Fibroblast of mammary gland (primary cell): ENCODE results near the gene HIRA.

Source experiments
- DNase-seq: peaks from one replicate; pipeline ENCODE4 v3.0.0-alpha.2; 2010; ENCODE audit warnings: low read depth
- H3K4me3 ChIP-seq: 2 replicates; pipeline ENCODE4 v1.5.1; 2011; ENCODE audit warnings: low read depth, mild to moderate bottlenecking, low read length, moderate library complexity; ENCODE audit not compliant: control insufficient read depth
- TF ChIP-seq, protein P1 (sequence below): conservative IDR thresholded peaks from 2 replicates; pipeline ENCODE4 v1.5.1; 2011; ENCODE audit warnings: low read depth, low read length, inconsistent platforms; ENCODE audit not compliant: control insufficient read depth, insufficient read depth

Gene HIRA

DNA sequence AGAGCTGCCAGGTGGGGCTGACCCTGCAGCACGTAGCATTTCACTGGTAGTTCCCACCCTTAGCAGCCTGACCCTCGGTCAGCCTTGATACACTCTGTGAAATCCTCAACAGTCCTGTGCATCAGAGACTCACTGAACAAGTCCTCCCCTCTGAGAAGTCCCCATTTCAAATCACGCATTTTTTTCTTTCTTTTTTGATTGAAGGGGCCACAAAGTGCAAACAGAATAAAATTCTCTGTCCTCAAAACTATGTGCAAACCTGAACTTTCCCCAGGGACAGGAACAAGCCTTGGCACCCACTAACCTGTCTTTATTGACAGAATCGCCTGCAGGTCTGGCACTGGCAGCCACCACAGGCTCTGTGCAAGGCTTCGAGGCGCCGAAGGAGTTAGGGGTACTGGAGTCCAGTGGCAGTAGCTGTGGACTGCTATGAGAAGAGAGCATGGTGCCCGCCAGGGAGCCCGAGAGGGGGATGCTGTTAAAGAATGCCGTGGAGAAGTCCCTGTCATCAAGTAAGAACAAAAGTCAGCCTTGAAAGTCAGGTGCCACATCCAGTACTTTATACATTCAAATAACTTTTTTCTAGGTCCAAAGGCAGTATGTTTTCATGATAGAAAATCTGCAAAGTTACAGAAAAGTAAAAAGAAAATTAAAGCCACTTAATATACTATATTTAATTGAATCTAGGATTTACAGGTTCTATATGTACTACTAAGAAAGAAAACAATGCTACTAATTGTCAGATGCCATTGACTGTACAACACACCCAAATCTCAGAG is 53.8 kb downstream of the HIRA start:
- no peak overlapping the region for H3K4me3 ChIP-seq
- DNase-seq: no peak
- TF ChIP-seq, protein P1, sequence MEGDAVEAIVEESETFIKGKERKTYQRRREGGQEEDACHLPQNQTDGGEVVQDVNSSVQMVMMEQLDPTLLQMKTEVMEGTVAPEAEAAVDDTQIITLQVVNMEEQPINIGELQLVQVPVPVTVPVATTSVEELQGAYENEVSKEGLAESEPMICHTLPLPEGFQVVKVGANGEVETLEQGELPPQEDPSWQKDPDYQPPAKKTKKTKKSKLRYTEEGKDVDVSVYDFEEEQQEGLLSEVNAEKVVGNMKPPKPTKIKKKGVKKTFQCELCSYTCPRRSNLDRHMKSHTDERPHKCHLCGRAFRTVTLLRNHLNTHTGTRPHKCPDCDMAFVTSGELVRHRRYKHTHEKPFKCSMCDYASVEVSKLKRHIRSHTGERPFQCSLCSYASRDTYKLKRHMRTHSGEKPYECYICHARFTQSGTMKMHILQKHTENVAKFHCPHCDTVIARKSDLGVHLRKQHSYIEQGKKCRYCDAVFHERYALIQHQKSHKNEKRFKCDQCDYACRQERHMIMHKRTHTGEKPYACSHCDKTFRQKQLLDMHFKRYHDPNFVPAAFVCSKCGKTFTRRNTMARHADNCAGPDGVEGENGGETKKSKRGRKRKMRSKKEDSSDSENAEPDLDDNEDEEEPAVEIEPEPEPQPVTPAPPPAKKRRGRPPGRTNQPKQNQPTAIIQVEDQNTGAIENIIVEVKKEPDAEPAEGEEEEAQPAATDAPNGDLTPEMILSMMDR: no peak

DNA sequence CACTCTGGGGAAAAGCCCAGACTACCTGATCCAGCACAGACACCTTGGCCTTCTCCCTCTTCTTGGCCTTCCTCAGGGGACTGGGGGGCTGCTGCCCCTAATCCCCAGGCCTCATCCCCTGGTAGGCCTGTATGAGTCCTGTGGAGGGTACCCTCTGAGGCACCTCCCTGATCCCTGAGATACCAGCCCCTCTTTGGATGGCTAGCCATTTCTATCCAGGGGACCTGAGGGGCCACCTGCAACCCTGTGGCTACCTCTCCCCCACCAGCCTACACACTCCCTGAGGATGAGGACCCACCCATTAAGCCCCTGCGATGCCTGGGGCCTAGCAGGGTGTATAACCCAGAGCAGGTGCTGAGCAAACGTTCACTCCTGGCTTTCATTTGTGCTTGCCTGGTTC is 54.6 kb downstream of the HIRA start:
- no peak overlapping the region for H3K4me3 ChIP-seq
- no peak for DNase-seq
- TF ChIP-seq, protein P1: no peak

DNA sequence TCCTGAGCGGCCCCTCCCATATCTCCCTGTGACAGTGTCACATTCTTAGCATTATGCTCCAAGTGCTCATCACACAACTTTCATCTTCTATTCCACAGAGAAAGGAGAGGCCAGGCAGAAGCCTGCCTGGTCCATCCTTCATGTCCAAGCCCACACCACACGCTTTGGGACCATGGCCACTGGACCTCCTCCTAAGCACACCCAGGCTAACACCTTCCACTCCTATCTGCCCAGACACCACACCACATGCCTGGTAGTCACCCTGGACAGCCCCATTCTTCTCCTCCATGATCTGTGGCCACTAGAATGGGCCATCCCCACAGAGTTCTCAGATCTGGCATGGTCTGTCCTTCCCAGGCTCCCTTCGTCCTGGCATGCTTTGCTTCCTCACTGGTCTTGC is 55.3 kb downstream of the HIRA start:
- DNase-seq: no peak
- TF ChIP-seq, protein P1: no peak
- no peak overlapping the region for H3K4me3 ChIP-seq

GRCh38 chr22:19375435-19375834 is 56.1 kb downstream of the HIRA start:
- TF ChIP-seq, protein P1: no peak

DNA sequence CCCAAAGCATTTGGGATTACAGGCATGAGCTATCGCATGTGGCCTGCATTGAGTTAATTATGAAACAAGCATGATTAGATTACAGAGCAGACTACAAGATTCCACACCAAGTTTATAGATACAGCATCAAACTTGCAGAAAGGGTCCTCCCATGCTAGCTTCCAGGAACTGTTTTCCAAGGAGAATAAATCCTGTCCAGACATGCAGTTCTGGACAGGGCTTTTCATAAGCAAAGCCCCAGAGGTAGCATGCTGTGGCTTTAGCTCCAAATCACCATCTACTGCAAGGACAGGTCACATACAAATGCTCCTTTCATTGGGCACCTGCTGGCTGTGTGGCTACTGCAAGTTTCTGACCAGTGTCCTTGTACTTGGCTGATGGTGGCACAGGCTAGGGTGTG is 57.1 kb downstream of the HIRA start:
- TF ChIP-seq, protein P1: no peak
- H3K4me3 ChIP-seq: no peak overlapping the region
- DNase-seq: no peak

More at GRCh38 chr22:19375435-19375834, 56.1 kb downstream of the HIRA start:
- no peak for DNase-seq
- H3K4me3 ChIP-seq: no peak overlapping the region

GRCh38 chr22:19373450-19373849 is 58.1 kb downstream of the HIRA start:
- DNase-seq: no peak
- no peak overlapping the region for H3K4me3 ChIP-seq
- TF ChIP-seq, protein P1: no peak
